HG03064 (cell line): ENCODE measurements around the gene ASAP3.
"Not testable (repeated sequence)": the region's sequence is repeated elsewhere in the genome, so short reads cannot be mapped to it uniquely, and the experiment has no call there.

ENCODE experiments used
- ATAC-seq: cut with Tn5 transposase; IDR thresholded peaks from one replicate; pipeline ENCODE4 v1.9.1; 2021; ENCODE audit warnings: low read depth; ENCODE audit not compliant: unreplicated experiment

ASAP3 gene

GRCh38 chr1:23515905-23516304 lies 31.9 kb upstream of the ASAP3 start:
- ATAC-seq = no peak

DNA sequence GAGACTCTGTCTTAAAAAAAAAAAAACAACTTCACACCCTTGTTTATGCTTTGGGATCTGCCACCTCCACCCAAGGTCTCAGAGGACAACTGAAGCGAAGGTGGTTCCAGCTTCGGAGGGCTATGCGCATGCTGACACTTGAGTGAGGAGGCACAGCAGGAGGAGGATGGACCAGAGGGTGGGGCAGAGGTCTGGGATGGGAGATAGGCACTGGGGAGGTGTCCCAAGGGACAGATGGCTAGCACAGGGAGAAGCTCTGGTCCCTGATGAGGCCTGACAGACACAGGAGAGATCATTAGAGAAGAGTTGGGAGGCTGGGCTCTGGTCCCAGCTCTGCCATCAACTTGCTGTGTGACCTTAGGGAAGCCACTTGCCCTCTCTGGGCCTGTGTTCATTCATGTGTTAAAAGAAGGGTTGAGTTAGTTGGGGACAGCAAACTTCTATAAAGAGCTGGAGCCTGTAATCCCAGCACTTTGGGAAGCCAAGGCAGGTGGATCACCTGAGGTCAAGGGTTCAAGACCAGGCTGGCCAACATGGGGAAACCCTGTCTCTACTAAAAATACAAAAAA lies 30.2 kb upstream of the ASAP3 start:
- no peak for ATAC-seq

DNA sequence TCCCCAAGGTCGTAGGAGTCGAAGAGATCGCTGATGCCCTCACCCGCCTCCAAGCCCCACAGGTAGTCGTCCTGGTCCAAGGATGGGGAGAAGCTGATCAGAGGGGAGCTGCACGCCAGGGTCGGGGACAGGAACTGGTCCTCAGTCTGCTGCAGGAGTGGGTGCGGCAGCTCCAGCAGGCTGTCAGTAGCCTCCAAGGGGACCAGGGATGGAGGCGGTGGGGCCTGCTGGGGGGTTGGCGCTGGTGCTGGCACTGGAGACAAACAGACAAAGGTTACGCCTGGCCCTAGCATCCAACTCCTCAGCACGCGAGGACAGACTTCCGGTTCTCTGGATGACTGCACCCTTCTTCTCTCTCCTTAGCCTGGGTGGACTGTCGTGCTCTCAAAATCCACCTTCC lies 25.9 kb upstream of the ASAP3 start:
- ATAC-seq = no peak

DNA sequence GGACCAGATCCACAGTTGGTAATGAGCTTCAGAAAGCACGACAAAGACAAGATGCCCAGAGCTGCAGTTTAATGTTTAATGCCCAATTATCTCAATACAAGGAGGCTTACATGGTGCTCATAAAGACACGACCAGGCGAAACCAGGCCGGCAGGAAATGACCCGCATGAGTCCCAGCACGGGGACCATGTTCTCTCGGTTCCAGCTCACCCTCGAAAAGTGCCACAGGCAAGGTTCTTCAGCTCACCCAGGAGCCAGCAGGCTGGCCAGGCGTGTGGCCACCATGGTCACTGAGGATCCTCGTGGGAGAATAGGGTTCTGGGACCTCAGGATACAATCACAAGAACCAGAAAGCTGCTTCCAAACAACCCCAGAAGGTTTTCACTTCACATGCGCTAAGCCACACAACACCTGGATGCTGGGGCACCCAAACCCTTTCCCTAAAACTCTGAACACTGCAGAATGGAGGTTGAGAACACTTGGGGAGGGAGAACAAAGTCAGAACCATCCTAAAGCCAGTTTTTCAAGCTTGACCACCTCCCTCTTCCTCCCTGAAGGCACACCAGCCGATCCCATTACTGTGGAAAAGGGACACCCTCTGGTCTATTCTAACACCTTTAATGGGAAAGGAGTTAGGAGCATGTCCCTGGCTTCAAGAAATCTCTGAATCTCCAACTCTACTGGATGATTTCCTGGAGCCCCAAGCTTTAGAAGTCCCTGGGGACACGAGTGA lies 22.6 kb upstream of the ASAP3 start:
- no peak for ATAC-seq

DNA sequence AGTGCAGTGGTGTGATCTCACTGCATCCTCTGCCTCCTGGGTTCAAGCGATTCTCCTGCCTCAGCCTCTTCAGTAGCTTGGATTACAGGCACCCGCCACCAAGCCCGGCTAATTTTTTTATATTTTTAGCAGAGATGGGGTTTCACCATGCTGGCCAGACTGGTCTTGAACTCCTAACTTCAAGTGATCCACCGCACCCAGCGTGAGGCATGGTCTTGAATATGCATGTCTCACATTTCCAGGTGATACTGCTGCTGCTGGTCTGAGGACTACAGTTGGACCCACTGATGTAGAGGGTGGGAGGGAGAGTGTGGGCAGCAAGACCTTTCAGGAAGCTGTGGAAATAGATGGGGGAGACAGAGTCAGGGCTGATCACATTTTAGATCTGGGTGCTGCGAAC lies 21.9 kb upstream of the ASAP3 start:
- ATAC-seq = no peak

DNA sequence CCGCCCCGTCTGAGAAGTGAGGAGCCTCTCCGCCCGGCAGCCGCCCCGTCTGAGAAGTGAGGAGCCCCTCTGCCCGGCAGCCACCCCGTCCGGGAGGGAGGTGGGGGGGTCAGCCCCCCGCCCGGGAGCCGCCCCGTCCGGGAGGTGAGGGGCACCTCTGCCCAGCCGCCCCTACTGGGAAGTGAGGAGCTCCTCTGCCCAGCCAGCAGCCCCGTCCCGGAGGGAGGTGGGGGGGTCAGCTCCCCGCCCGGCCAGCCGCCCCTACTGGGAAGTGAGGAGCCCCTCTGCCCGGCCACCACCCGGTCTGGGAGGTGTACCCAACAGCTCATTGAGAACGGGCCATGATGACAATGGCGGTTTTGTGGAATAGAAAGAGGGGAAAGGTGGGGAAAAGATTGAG lies 20.2 kb upstream of the ASAP3 start:
- not testable (repeated sequence) for ATAC-seq

GRCh38 chr1:23502951-23503350 lies 19.0 kb upstream of the ASAP3 start:
- no peak for ATAC-seq

DNA sequence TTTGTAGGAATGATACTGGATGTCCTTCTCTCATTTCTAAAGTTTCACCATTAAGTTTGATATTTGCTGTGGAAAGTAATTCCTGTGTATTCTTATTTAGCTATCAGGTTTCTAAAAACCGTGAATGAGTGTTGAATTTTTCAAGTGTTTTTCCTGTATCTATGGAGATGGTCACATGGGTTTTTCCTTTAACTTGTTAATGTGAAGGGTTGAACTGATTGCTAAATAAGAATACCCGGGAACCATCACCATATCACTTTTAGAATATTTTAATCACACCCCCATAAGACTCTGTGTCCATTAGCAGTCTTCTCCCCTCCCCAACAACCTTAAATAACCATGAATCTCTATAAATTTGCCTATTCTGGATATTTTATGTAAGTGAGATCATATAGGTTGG lies 16.5 kb upstream of the ASAP3 start:
- no peak for ATAC-seq

DNA sequence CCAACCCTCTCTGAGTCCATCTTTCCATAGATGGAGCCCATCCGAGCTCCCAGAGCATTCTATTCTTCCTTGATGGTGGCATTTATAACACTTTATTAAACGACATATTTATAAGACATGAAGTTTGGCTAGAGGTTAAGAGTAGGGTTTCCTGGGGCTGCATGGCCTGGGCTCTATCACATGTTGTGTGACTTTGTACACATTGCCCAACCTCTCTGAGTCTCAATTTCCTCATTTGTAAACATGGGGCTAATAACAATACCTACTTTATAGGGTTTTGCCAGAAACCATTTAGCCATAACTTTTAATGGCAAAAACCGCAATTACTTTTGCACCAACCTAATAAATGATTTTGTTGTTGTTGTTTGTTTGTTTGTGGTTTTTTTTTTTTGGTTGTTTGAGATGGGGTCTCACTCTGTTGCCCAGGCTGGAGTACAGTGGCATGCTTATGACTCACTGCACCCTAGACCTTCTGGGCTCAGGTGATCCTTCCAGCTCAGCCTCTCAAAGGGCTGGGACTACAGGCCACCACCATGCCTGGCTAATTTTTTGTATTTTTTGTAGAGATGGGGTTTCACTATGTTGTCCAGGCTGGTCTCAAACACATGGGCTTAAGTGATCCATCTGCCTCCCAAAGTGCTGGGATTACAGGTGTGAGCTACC lies 13.9 kb upstream of the ASAP3 start:
- no peak for ATAC-seq

DNA sequence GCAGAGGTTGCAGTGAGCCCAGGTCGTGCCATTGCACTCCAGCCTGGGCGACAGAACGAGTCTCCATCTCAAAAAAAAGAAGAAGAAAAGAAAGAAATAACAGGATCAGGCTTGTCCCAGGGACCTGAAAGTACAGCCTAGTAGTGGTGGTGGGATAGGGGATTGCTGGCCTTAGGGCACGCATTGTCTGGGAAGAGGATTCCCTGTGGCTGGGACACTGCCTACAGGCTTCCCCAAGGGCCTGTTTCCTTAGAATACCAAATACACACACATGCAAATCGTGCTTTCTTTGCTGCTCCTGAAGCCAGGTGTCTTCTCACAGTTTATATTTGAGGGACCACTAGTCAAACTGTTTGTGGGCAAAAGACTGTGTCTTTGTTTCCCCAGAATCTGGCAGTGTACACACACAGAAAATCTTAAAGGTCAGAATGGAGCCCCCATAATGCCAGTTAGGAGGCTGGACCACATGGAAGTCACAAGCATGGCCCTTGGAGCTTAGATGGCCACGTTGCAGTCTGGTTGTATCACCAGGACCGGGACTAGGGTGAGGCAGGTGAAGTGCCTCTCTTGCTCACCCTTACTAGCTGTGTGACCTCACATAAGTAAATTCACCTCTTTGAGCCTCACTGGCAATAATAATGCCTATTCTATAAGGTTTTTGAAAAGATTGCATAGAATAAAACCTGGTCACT lies 12.7 kb upstream of the ASAP3 start:
- no peak for ATAC-seq

- ATAC-seq = not testable (repeated sequence)
Observed at GRCh38 chr1:23494836-23495235, 10.9 kb upstream of the ASAP3 start.

GRCh38 chr1:23492776-23493175 lies 8.8 kb upstream of the ASAP3 start:
- ATAC-seq = not testable (repeated sequence)

DNA sequence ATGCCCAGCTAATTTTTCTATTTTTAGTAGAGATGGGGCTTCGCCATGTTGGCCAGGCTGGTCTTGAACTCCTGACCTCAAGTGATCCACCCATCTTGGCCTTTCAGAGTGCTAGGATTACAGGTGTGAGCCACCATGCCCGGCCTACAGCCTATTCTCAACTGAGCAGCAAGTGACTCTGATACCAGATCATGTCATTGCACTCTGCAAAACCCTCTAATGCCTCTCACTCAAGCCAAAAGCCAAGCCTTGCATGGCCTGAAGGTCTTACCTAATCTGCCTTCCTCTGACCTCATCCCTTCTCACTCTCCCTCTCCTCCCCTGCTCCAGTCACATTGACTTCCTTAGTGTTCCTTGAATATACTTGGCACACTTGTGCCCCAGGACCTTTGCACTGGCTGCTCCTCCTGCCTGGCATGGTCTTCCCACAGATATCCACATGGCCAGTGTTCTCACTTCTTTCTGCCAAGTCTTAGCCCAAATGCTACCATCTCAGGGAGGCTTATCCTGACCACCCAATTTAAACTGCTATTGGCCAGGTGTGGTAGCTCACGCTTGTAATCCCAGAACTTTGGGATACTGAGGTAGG lies 8.2 kb upstream of the ASAP3 start:
- ATAC-seq = no peak

DNA sequence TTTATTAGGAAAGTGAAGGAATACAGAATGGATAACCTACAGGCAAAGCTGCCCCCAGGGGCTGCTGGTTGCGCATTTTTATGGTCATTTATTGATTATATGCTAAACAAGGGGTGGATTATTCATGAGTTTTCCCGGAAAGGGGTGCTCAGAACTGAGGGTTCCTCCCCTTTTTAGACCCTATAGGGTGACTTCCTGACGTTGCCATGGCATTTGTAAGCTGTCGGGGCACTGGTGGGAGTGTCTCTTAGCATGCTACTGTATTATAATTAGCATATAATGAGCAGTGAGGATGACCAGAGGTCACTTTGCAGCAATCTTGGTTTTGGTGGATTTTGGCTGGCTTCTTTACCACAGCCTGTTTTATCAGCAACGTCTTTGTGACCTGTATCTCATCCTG lies 5.9 kb upstream of the ASAP3 start:
- no peak for ATAC-seq

GRCh38 chr1:23485002-23485332 lies 988 bp upstream of the ASAP3 start:
- no peak for ATAC-seq

GRCh38 chr1:23484253-23485001 lies 448 bp upstream of the ASAP3 start:
- ATAC-seq = no peak

DNA sequence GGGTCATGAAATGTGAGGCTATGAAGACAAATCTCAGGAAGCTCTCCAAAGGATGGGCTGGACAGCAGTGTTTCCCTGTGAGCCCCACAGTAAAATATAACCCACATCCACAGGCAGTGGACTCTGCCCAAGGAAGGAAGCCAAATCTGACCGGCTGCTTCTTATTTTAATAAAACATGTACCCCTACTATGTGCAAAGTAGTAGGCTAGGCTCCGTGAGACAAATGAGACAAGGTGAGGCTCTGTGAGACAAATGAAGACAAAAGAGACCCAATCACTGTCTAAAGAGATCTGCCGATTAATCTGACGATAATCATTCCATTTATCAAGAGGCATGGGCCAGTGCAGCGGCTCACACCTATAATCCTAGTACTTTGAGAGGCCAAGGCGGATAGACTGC lies 2.1 kb downstream of the ASAP3 start:
- ATAC-seq = no peak

DNA sequence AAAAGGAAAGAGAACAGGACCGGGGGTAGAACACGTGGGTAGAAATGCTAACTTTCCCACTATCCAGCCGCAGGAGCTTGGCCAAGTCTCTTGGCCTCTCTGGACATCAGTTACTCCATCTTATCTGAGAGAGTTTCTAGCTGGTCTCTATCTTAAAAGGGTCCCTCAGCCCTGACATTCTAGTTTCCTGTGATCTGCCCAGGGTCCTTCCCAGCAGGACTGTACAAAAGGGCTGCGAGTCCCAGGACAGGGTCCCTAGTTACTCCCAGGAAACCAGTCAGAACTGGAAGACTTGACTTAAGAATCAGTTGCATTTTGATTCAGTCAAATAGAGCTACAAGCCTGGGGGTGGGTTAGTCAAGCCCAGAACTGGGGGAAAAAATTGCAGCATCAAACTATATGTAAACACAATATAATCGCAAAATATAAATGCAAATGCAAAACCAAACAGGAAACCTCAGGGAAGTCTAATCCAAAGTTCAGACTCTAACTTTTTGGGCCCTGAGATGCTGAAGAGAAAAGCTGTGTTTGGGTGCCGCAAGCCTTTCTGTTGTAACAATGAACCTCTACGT lies 2.9 kb downstream of the ASAP3 start:
- no peak for ATAC-seq

DNA sequence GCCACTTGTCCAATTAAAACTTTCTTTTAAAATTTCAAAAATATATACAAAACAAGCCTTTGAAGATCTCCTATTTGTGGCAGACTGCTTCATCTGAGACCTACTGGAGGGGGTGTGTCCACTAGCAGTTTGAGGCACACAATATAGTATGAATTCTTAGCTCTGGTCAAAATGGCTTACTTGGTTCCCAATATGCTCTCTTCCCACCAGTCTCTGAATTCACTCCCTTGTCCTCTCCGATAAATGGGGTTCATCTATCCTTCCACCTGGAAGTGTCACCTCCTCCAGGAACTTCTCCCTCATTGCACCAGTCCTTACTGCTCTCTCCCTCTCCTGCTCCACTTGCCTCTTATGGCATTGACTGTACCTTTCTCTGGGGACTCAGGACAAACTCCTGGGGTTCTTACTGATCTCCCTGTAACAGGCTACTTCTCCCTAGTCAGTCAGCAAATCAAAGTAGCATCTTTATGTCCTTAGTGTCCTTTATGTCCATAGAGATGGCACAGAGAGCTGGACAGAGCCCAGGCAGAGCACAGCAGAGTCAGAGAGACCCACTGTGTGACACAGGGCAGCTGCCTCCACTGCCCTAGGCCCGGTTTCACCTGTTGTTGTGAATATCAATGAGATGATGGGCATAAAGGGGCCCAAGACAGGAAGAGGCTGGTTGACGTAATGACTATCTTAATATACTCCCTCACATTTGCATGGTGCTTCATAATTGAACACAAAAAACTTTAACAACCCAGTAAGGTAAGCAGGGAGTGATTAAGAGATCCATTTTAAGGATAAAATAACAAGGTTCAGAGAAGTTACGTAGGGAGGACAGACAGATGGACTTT lies 3.6 kb downstream of the ASAP3 start:
- ATAC-seq = no peak

- ATAC-seq = no peak
Observed at GRCh38 chr1:23479666-23479941, 4.4 kb downstream of the ASAP3 start.
